K562 (cell line): ENCODE data around the gene CACNA1E. TPM values are rescaled to one million over a fixed set of nuclear protein-coding genes. Genes with fewer than 3 reads are reported as not detected.

Experiments used
- ATAC-seq: fragments of 200-7000 bp; cut with Tn5 transposase; 3 replicates; pipeline ENCODE4 v1.9.1; 2020; ENCODE audit warnings: moderate library complexity
- BruUV-seq: library from RNA; stranded (reverse); fragments of 400-500 nt; replicated peaks from 2 replicates; lab custom pipeline; 2021; lab: Mats Ljungman, UMichigan
- CTCF ChIA-PET: fragments of 300-600 bp; formaldehyde crosslinking; extraction: SDS; loops from one replicate; lab custom pipeline; 2021; ENCODE audit warnings: low intra/inter-chr PET ratio; lab: Yijun Ruan, JAX
- POLR2A ChIA-PET: fragments of 300-600, 350-650 bp; sonication (Branson Sonifier 250); formaldehyde crosslinking; extraction: SDS; loops from one replicate; lab custom pipeline; 2021; ENCODE audit warnings: antibody characterized with exemption, inconsistent platforms; lab: Yijun Ruan, JAX
- DNase-seq, 4 experiments: peaks; one replicate each; pipeline versions ENCODE4 v3.0.0 to v3.0.0-alpha.2; 2011 to 2018; ENCODE audit warnings: low spot score in 3 of 4, mixed read lengths in 3 of 4; ENCODE audit errors: extremely low read depth in 1 of 4
- FAIRE-seq: peaks from 2 replicates; lab custom pipeline; 2011; peaks lifted over from hg19 to GRCh38; lab: Jason Lieb, UNC
- H2AFZ ChIP-seq: 2 replicates; pipeline ENCODE4 v1.6.0; 2011; ENCODE audit warnings: low read depth, low read length, control low read depth, inconsistent platforms
- H3K27ac ChIP-seq: fragments of 200-600 bp; 3 replicates; pipeline ENCODE4 v1.8.0; 2011; ENCODE audit warnings: low read depth, mild to moderate bottlenecking, control low read depth, inconsistent platforms, low read length, moderate library complexity, mixed read lengths; ENCODE audit errors: extremely low read depth
- H3K27me3 ChIP-seq, 2 experiments: fragments of 300-600 bp in 1 of 2; 2 replicates in 1 of 2; 3 replicates in 1 of 2; pipeline versions ENCODE4 v1.6.0 to v1.8.0; 2011; ENCODE audit warnings: inconsistent platforms in 2 of 2, low read length in 2 of 2, mild to moderate bottlenecking in 1 of 2, mixed read lengths in 1 of 2, moderate library complexity in 1 of 2; ENCODE audit not compliant: control insufficient read depth in 2 of 2, insufficient read depth in 2 of 2
- H3K36me3 ChIP-seq: fragments of 300-600 bp; 3 replicates; pipeline ENCODE4 v1.8.0; 2011; ENCODE audit warnings: mild to moderate bottlenecking, low read length, inconsistent platforms; ENCODE audit not compliant: control insufficient read depth, insufficient read depth
- H3K4me1 ChIP-seq, 2 experiments: fragments of 200-600 bp in 1 of 2; replicated peaks in 1 of 2; 2 replicates in 1 of 2; 3 replicates in 1 of 2; pipeline versions ENCODE4 v1.5.1 to v1.8.0; 2011; ENCODE audit warnings: inconsistent platforms in 2 of 2, low read length in 2 of 2, mild to moderate bottlenecking in 1 of 2, mixed read lengths in 1 of 2, moderate library complexity in 1 of 2; ENCODE audit not compliant: control insufficient read depth in 2 of 2, insufficient read depth in 2 of 2
- H3K4me2 ChIP-seq: 2 replicates; pipeline ENCODE4 v1.6.1; 2011; ENCODE audit warnings: low read length, control low read depth, inconsistent platforms, mixed read lengths; ENCODE audit not compliant: insufficient read depth
- H3K4me3 ChIP-seq: fragments of 200-600 bp; sonication (generic), shearing (Covaris generic); 2 replicates; pipeline ENCODE4 v1.5.1; 2016; ENCODE audit warnings: control low read depth, inconsistent platforms
- H3K79me2 ChIP-seq: fragments of 200-600 bp; 3 replicates; pipeline ENCODE4 v1.8.0; 2011; ENCODE audit warnings: low read length, inconsistent platforms; ENCODE audit not compliant: control insufficient read depth, insufficient read depth
- H3K9ac ChIP-seq, 2 experiments: 2 replicates each; pipeline versions ENCODE4 v1.6.0 to v1.6.1; 2011; ENCODE audit warnings: low read depth in 2 of 2, low read length in 2 of 2, control low read depth in 1 of 2, inconsistent platforms in 1 of 2, mild to moderate bottlenecking in 1 of 2, mixed read lengths in 1 of 2; ENCODE audit not compliant: insufficient read depth in 1 of 2
- H3K9me1 ChIP-seq: one replicate; pipeline ENCODE4 v1.6.0; 2011; ENCODE audit warnings: inconsistent platforms, mild to moderate bottlenecking, low read length, moderate library complexity; ENCODE audit not compliant: control insufficient read depth, insufficient read depth
- H3K9me3 ChIP-seq: replicated peaks from 2 replicates; pipeline ENCODE4 v1.5.1; 2011; ENCODE audit warnings: low read depth, low read length, inconsistent platforms; ENCODE audit not compliant: control insufficient read depth, insufficient read depth
- H4K20me1 ChIP-seq: replicated peaks from 2 replicates; pipeline ENCODE4 v1.6.1; 2011; ENCODE audit warnings: low read length, inconsistent platforms, mixed read lengths; ENCODE audit not compliant: control insufficient read depth, insufficient read depth
- MXI1 ChIP-seq: IDR thresholded peaks from 2 replicates; pipeline ENCODE4 v1.6.1; 2011; ENCODE audit warnings: low read depth, mild to moderate bottlenecking, improper control_type of control experiment, low read length
- NFYB ChIP-seq: IDR thresholded peaks from 2 replicates; pipeline ENCODE4 v1.6.1; 2011; ENCODE audit warnings: mild to moderate bottlenecking, moderate library complexity; ENCODE audit not compliant: insufficient read length; ENCODE audit errors: extremely low read depth
- SMAD3 ChIP-seq: fragments of 450-650 bp; formaldehyde crosslinking; conservative IDR thresholded peaks from 2 replicates; pipeline ENCODE4 v1.4.0; 2020; ENCODE audit warnings: mild to moderate bottlenecking
- ZKSCAN1 ChIP-seq: fragments of 150-350 bp; IDR thresholded peaks from 2 replicates; pipeline ENCODE4 v1.6.1; 2016; ENCODE audit warnings: low read depth, low read length
- ZNF551 ChIP-seq: fragments of 250-450 bp; sonication (Bioruptor Pico); IDR thresholded peaks from 2 replicates; pipeline ENCODE4 v1.5.0; 2021; ENCODE audit warnings: mild to moderate bottlenecking, moderate library complexity
- ZNF699 ChIP-seq: fragments of 250-450 bp; sonication (Bioruptor Pico); IDR thresholded peaks from 2 replicates; pipeline ENCODE4 v1.8.0; 2021; ENCODE audit warnings: mild to moderate bottlenecking, moderate library complexity; ENCODE audit not compliant: insufficient replicate concordance
- WGBS: fragments of 100-300 bp; shearing (Covaris generic); methylation state at CpG from one replicate; pipeline ENCODE4 v1.1.6; 2016; ENCODE audit warnings: low coverage, mixed read lengths; ENCODE audit not compliant: insufficient coverage; ENCODE audit errors: missing lambda C conversion rate; 5-methylcytosine and 5-hydroxymethylcytosine counted together
- in situ Hi-C: fragments of 300-500 bp; cut with MboI; formaldehyde crosslinking; loops from 4 replicates; pipeline ENCODE4 v1.15.0; 2018; ENCODE audit warnings: inconsistent platforms, mixed read lengths
- intact Hi-C: fragments of 100-400 bp; cut with micrococcal nuclease; formaldehyde crosslinking; loops from 2 replicates; pipeline ENCODE4 v1.14.2; 2022
- polyA plus RNA-seq, 8 experiments: library from polyadenylated mRNA; depleted of rRNA in 4 of 8; stranded (reverse) in 5 of 8; unstranded in 3 of 8; fragments of >200 nt; fragmentation: Nextera tagmentation in 2 of 8; fragmentation: Illumina TruSeq in 1 of 8; extraction: Ambion mirVana in 2 of 8; extraction: Trizol in 1 of 8; gene quantifications; 2 replicates each; pipeline versions ENCODE4 v1.2.1 to v1.2.3, GENCODE V29; 2011 to 2014; ENCODE audit warnings: inconsistent platforms in 1 of 8, missing spikeins in 1 of 8
- total RNA-seq, 7 experiments: library from RNA; depleted of rRNA in 6 of 7; stranded (reverse); fragments of >200 nt in 6 of 7; fragmentation: Illumina TruSeq in 2 of 7; extraction: Trizol in 2 of 7; gene quantifications; 2 replicates each; pipeline versions ENCODE4 v1.2.1 to v1.2.3, GENCODE V29; 2011 to 2021; ENCODE audit warnings: low replicate concordance in 1 of 7

CACNA1E gene
- total and polyA plus RNA-seq, 9 of the 15 experiments (the other 6 are each of a cell fraction or from before 2014, with no cell fraction given), result under 0.01 to 0.04 TPM; not detected in 7

- 0% methylated on average over 2 of the region's 2 CpGs for WGBS
- CTCF ChIA-PET, result no interaction called here
These were observed 34.8 kb downstream of the CACNA1E start for GRCh38 chr1:181518152-181518551.

DNA sequence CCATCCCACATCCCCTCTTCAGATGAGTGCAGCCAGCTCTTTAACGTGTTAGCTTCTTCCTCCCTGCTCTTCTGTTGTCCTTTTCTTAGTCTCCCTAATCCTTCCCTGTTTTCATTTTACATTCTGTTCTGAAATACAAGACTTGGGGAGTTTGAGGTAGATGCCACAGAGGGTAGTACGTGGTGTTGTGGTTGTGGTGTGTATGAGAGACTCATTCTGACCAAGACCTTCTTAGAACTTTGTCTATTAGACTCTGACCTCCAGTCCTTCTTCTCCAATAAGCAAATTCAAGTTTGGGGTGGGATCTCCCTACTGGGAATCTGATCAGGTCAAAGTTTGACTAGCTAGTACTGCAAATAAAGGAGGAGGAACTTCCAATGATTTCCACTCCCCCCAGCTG is 39.5 kb downstream of the CACNA1E start:
- no peak for ATAC-seq
- no peak for DNase-seq
- Histone ChIP-seq H3K27me3 (no peaks in the 10 kb centered on the region), H3K9me1 (no peaks in the 10 kb centered on the region), H3K79me2 (no peaks in the 10 kb centered on the region), H3K9me3 (no peaks in the 10 kb centered on the region), H3K4me2 (no peak overlapping the region), H3K27ac (no peak overlapping the region), H3K9ac (no peak overlapping the region), H3K4me3 (no peak overlapping the region), H3K4me1 (no peaks in the 10 kb centered on the region), H3K36me3 (no peaks in the 10 kb centered on the region), H2AFZ (no peak overlapping the region), H4K20me1 (no peaks in the 10 kb centered on the region)
- CTCF ChIA-PET, result no interaction called here
- no peak for TF ChIP-seq ZNF551 (CRISPR knock-in tag)
- no peak for FAIRE-seq
- intact Hi-C loops (no loop called here), in situ Hi-C loops (no loop called here)
- no TSS peak for BruUV-seq
- 0% methylated on average over 2 of the region's 2 CpGs for WGBS
- POLR2A ChIA-PET, result no interaction called here

More at GRCh38 chr1:181518152-181518551, 34.8 kb downstream of the CACNA1E start:
- TF ChIP-seq NFYB (no peak), MXI1 (no peak), SMAD3 (CRISPR knock-in tag) (no peak), ZNF699 (CRISPR knock-in tag) (no peak), ZKSCAN1 (no peak)
- no TSS peak for BruUV-seq
- no peak overlapping the region for H3K27ac ChIP-seq
- no peaks in the 10 kb centered on the region for H3K27me3 ChIP-seq
- ATAC-seq (no peak), FAIRE-seq (no peak), DNase-seq (no peak)
- H3K79me2 ChIP-seq, result no peaks in the 10 kb centered on the region
- in situ Hi-C loops, result no loop called here
- H3K4me3 ChIP-seq, result no peak overlapping the region
- no peaks in the 10 kb centered on the region for H3K9me3 ChIP-seq
- H3K4me1 ChIP-seq, result no peaks in the 10 kb centered on the region
- H2AFZ ChIP-seq, result no peak overlapping the region
- H3K36me3 ChIP-seq, result no peaks in the 10 kb centered on the region
- POLR2A ChIA-PET, result interaction anchor here (1.0 kb wide), 1 partner anchor 13 kb away, joined by 3 read pairs; no protein-coding TSS in a partner anchor
- H4K20me1 ChIP-seq, result no peaks in the 10 kb centered on the region
- H3K9ac ChIP-seq, result no peak overlapping the region
- intact Hi-C loops, result no loop called here
- H3K4me2 ChIP-seq, result no peak overlapping the region
- no peaks in the 10 kb centered on the region for H3K9me1 ChIP-seq
